Type B pancreatic cell (in vitro differentiated cells): ENCODE measurements around the gene RESP18. TPM values are rescaled to one million over a fixed set of nuclear protein-coding genes. Genes with fewer than 3 reads are reported as not detected.

Experiments used
- DNase-seq: peaks from one replicate; pipeline ENCODE4 v3.0.0; 2021; ENCODE audit warnings: mixed read lengths; ENCODE audit not compliant: unreplicated experiment; ENCODE audit errors: extremely low spot score
- H3K27ac Mint-ChIP-seq: 2 replicates; pipeline ENCODE4 v1.8.0; 2021; ENCODE audit warnings: mild to moderate bottlenecking, mixed read lengths
- H3K27me3 Mint-ChIP-seq: 2 replicates; pipeline ENCODE4 v1.8.0; 2021; ENCODE audit warnings: mixed read lengths
- H3K36me3 Mint-ChIP-seq: 2 replicates; pipeline ENCODE4 v1.8.0; 2021; ENCODE audit warnings: mixed read lengths
- H3K4me1 Mint-ChIP-seq: one replicate; pipeline ENCODE4 v1.8.0; 2021; ENCODE audit warnings: mixed read lengths; ENCODE audit not compliant: unreplicated experiment
- H3K4me3 Mint-ChIP-seq: 2 replicates; pipeline ENCODE4 v1.8.0; 2021; ENCODE audit warnings: mild to moderate bottlenecking, mixed read lengths
- H3K9me3 Mint-ChIP-seq: 2 replicates; pipeline ENCODE4 v1.8.0; 2021; ENCODE audit warnings: mixed read lengths
- total RNA-seq: library from RNA; stranded (reverse); gene quantifications from 2 replicates; pipeline ENCODE4 v1.2.1, GENCODE V29; 2021; ENCODE audit warnings: low replicate concordance
- TF ChIP-seq, protein P1 (sequence below): fragments of 200-600 bp; sonication (generic); conservative IDR thresholded peaks from 2 replicates; pipeline ENCODE4 v1.5.0; 2021; ENCODE audit warnings: antibody characterized with exemption, mild to moderate bottlenecking

RESP18 gene
- total RNA-seq, 1 donor from 2014 or later = not detected

DNA sequence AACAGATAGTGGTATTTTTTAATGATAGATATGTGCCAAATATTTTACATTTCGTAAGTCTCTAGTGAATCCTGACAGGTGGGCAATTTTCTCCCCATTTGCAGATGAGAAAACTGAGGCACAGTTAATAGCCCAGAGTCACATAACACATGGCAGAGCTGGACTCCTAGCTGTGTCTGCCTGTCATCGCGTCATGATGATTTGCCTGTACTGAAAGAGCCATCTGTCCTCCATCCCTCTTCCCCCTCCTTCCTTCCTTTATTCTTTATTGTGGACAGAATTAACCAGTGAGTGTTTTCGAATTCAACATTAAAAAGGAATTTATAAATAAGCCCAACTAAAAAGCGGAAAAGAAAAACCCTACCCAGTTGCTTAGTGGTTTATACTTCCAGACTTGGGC is 50.2 kb downstream of the RESP18 start:
- TF ChIP-seq, protein P1, sequence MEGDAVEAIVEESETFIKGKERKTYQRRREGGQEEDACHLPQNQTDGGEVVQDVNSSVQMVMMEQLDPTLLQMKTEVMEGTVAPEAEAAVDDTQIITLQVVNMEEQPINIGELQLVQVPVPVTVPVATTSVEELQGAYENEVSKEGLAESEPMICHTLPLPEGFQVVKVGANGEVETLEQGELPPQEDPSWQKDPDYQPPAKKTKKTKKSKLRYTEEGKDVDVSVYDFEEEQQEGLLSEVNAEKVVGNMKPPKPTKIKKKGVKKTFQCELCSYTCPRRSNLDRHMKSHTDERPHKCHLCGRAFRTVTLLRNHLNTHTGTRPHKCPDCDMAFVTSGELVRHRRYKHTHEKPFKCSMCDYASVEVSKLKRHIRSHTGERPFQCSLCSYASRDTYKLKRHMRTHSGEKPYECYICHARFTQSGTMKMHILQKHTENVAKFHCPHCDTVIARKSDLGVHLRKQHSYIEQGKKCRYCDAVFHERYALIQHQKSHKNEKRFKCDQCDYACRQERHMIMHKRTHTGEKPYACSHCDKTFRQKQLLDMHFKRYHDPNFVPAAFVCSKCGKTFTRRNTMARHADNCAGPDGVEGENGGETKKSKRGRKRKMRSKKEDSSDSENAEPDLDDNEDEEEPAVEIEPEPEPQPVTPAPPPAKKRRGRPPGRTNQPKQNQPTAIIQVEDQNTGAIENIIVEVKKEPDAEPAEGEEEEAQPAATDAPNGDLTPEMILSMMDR = no peak
- H3K9me3 Mint-ChIP-seq = no peaks in the 10 kb centered on the region

DNA sequence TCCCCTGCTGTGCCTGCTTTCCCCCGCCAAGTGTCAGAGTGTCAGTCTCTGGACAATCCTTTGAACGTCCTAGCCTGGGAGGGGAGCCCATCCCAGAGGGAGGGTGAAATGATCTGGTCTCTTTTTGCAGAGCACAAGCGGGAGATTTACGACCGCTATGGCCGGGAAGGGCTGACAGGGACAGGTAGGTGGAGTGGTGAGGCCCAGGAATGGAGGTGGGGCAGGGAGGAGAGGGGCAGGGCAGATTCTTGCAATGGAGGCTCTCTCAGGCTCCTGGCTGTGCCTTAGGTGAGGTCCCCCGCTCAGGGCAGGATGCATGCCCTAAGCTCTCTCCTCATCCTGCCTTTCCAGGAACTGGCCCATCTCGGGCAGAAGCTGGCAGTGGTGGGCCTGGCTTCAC is 51.0 kb downstream of the RESP18 start:
- Mint-ChIP-seq H3K27me3 (peaks cover 4% of the 10 kb centered on the region), H3K4me1 (peaks cover 22% of the 10 kb centered on the region), H3K4me3 (peak overlapping the region; percentile 96), H3K36me3 (peaks cover 9% of the 10 kb centered on the region), H3K9me3 (no peaks in the 10 kb centered on the region), H3K27ac (peak overlapping the region; percentile 97)
- TF ChIP-seq, protein P1 = no peak
- DNase-seq = no peak

More for the DNA sequence above, 50.2 kb downstream of the RESP18 start:
- Mint-ChIP-seq H3K27me3 (peaks cover 4% of the 10 kb centered on the region), H3K4me1 (peaks cover 23% of the 10 kb centered on the region), H3K4me3 (no peak overlapping the region), H3K36me3 (peaks cover 9% of the 10 kb centered on the region), H3K27ac (no peak overlapping the region)
- DNase-seq = no peak

DNA sequence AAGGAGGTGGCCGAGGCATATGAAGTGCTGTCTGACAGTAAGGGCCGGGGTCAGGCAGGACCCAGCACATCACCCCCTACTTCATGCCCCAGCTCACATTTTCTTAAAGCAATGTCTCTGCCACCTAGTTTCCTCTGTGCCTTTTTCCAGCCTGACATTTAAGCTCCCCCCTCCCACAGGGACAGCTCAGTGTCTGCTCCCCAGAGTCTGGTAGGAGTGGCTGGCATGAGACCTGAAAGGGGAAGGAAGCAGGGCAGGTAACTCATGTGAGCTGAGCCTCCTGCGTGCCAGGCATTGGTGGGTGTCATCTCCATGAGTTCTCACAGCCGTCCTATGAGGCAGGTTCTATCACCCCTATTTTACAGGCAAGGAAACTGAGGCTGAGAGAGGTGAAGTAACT is 51.9 kb downstream of the RESP18 start:
- Mint-ChIP-seq H3K9me3 (no peaks in the 10 kb centered on the region), H3K36me3 (peaks cover 5% of the 10 kb centered on the region), H3K4me1 (peaks cover 15% of the 10 kb centered on the region), H3K27ac (peak overlapping the region; percentile 97), H3K4me3 (peak overlapping the region; percentile 96), H3K27me3 (peaks cover 4% of the 10 kb centered on the region)
- TF ChIP-seq, protein P1 = no peak
- no peak for DNase-seq

DNA sequence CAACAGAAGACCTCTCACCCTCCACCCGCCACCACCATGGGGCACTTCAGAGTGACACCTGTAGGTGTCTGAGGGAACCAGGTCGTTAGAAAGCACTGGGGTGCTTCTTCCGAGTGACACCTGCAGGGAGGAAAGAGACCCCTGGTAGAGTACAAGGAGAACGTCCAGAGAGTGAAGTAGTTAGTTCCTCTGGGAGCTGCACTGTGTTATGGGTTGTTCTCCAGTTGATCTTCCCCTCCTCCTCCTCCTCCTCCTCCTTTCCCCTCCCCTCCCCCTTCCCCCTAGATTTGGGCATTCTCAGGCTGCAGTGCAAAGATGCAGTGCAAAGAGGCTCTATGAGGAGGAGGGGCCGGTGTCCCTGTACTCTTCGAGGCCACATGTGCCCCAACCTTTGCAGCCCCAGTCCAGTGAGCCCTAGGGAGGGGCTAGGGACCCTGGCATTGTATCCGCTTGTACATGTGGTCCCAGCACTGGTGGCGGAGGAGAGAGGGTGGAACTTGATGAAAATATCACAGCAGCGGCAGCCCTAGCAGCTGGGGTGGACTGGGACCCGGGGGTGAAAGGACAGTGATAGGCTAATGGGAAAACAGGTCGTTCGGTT is 52.5 kb downstream of the RESP18 start:
- Mint-ChIP-seq H3K27me3 (peaks cover 4% of the 10 kb centered on the region), H3K36me3 (peaks cover 5% of the 10 kb centered on the region), H3K9me3 (no peaks in the 10 kb centered on the region), H3K4me1 (peaks cover 15% of the 10 kb centered on the region), H3K4me3 (peak overlapping the region; percentile 96), H3K27ac (peak overlapping the region; percentile 97)
- DNase-seq = no peak
- TF ChIP-seq, protein P1 = no peak

DNA sequence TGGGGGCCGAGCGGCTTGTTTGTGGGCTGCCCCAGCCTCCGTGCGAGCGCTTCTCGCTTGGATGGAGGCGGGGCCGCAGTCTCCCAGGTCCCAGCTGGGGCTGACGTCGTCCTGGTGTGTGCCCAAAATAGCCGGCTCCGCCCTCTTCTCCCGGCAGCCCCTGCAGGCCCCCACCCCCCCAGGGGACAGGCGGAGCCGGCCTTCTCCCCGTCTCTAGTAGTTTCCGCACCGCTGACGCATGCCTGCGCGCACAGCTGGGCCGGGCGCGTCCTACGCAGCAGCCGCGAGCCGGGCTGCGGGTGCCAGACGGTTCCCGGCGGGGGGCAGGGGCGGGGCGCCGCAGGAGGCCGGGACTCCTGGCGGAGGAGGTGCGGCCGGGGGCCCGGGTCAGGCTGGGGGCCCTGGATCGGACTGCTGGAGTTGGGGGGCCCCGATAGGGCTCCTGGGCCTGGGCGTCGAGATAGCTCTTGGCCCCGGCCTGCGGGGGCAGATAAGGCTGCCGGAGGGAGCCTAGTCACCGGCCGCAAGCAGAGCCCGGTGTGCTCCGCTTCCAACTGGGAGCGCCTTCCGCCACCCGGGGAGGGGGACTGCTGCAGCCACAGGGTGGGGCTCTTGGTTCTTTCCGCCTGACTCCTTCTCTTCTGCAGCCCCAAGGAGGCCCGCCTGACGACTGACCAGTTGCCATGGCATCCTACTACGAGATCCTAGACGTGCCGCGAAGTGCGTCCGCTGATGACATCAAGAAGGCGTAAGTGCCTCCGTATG is 53.2 kb downstream of the RESP18 start, which contains the start of gene DNAJB2:
TSS of gene DNAJB2 (plus strand) at position 216 of the 765 bp plus-strand sequence. CDS start at position 684, 468 bp downstream.
- TF ChIP-seq, protein P1 = peak; percentile 23
- H3K9me3 Mint-ChIP-seq = no peaks in the 10 kb centered on the region
- DNase-seq = peak; percentile 97
- H3K27ac Mint-ChIP-seq = peak within 1 kb of the TSS; percentile 97
- peaks cover 5% of the 10 kb centered on the region for H3K36me3 Mint-ChIP-seq
- peak within 1 kb of the TSS; percentile 96 for H3K4me3 Mint-ChIP-seq
- peaks cover 15% of the 10 kb centered on the region for H3K4me1 Mint-ChIP-seq
- H3K27me3 Mint-ChIP-seq = peaks cover 11% of the 10 kb centered on the region
